GM06990 (cell line): ENCODE data around the gene HPD.

ENCODE experiments used
- DNase-seq: peaks from one replicate; pipeline ENCODE4 v3.0.0-alpha.2; 2011; ENCODE audit not compliant: insufficient read length; ENCODE audit errors: extremely low read depth
- H3K27me3 ChIP-seq: replicated peaks from 2 replicates; pipeline ENCODE4 v1.6.0; 2011; ENCODE audit warnings: low read length; ENCODE audit not compliant: control insufficient read depth, insufficient read depth
- H3K36me3 ChIP-seq: 2 replicates; pipeline ENCODE4 v1.5.1; 2011; ENCODE audit warnings: low read length; ENCODE audit not compliant: control insufficient read depth, insufficient read depth
- H3K4me3 ChIP-seq: replicated peaks from 2 replicates; pipeline ENCODE4 v1.5.1; 2011; ENCODE audit warnings: low read depth, mild to moderate bottlenecking, control low read depth, low read length
- CTCF ChIP-seq: IDR thresholded peaks from 2 replicates; pipeline ENCODE4 v1.5.1; 2011; ENCODE audit warnings: low read length, control low read depth, mild to moderate bottlenecking, inconsistent platforms; ENCODE audit not compliant: insufficient read depth, poor library complexity, severe bottlenecking

The HPD gene

DNA sequence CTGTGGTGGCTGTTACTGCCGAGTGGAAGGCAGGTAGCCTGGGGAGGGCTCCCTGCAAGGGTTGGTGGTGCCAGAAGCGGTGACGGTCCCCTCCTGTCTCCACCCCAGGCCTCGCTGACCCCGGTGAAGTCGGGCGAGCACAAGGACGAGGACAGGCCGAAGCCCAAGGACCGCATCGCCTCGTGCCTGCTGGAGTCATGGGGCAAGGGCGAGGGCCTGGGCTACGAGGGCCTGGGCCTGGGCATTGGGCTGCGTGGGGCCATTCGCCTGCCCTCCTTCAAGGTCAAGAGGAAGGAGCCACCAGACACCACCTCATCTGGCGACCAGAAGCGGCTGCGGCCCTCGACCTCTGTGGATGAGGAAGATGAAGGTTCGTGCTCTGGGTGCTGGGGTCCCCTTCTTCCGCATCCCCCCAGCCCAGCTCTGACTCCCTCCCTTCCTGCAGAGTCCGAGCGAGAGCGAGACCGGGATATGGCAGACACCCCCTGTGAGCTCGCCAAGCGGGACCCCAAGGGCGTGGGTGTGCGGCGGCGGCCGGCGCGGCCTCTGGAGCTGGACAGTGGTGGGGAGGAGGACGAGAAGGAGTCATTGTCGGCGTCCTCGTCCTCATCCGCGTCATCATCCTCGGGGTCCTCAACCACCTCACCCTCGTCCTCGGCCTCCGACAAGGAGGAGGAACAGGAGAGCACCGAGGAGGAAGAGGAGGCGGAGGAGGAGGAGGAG lies 41.6 kb downstream of the HPD start:
- H3K36me3 ChIP-seq: peaks cover 24% of the 10 kb centered on the region

DNA sequence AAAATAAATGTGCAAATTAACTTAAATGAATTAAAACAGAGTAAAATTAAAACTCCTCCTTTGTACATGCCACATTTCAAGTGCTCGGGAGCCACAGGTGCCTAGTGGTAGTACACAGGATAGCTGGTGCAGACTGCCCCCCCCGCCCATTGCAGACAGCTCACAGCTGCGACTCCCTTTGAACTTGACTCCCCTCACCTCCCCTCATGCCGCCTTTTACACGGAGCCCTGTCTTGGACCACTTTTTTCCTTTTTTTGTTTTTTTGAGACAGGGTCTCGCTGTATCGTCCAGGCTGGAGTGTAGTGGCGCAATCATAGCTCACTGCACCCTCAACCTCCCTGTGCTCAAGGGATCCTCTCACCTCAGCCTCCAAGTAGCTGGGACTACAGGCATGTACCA lies 43.4 kb downstream of the HPD start:
- H3K27me3 ChIP-seq: no peaks in the 10 kb centered on the region
- H3K36me3 ChIP-seq: peaks cover 30% of the 10 kb centered on the region
- no peak for DNase-seq
- H3K4me3 ChIP-seq: no peak overlapping the region
- no peak for TF ChIP-seq CTCF

More for the DNA sequence above, 41.6 kb downstream of the HPD start:
- Histone ChIP-seq H3K4me3 (no peak overlapping the region), H3K27me3 (no peaks in the 10 kb centered on the region)
- no peak for DNase-seq
- TF ChIP-seq CTCF: no peak

- DNase-seq: no peak
- H3K4me3 ChIP-seq: no peak overlapping the region
- H3K27me3 ChIP-seq: no peaks in the 10 kb centered on the region
- no peak for TF ChIP-seq CTCF
- peaks cover 28% of the 10 kb centered on the region for H3K36me3 ChIP-seq
Observed at GRCh38 chr12:121814429-121815119, 44.1 kb downstream of the HPD start.

GRCh38 chr12:121813951-121814350 lies 44.7 kb downstream of the HPD start:
- peaks cover 34% of the 10 kb centered on the region for H3K36me3 ChIP-seq
- H3K27me3 ChIP-seq: no peaks in the 10 kb centered on the region
- TF ChIP-seq CTCF: no peak
- no peak for DNase-seq
- H3K4me3 ChIP-seq: no peak overlapping the region

DNA sequence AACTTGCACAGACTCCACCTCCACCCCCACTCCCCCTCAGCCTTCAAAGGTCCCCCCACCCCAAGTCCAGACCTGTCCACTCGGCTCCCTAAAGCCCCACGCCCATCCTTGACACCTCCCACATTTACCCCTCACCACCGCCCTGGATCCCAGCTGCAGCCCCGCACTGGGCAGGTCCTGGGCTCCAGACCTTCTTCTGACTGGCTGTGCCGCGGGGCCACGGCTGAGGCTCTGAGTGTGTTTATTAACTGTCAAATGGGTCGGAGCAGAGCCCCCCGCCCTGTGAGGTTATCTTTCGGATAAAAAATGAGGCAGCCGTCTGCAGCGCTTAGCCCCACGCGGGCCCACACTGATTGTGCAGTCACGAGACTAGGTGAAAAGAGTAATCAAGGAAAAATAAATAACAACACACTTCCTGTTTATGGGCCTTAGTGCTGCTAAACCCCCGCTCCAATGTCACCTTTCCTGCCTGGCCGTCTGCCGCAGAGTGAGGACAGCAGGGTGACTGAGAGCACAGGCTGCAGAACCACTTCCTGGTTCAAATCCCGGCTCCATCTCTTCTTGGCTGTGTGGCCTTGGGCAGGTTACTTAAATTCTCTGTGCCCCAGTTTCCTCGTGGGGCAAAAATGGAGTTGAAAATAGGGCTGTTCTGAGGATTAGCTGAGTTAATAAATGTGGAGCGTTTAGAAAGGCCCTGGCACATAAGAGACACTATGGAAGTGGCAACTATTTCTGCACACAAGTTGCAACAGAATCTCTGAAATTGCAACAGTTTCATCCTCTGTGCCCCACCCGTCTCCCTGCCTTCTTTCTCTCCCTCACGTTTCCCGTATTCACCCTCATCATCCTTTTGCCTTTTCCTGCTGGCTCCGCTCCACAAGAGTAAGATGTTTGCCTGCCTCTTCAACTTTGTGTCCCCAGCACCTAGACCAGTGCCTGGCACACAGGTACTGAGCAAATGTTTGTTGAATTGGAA lies 45.5 kb downstream of the HPD start:
- Histone ChIP-seq H3K4me3 (no peak overlapping the region), H3K36me3 (peaks cover 36% of the 10 kb centered on the region), H3K27me3 (no peaks in the 10 kb centered on the region)
- no peak for TF ChIP-seq CTCF
- no peak for DNase-seq
